Bronchus fibroblast of lung (primary cell): ENCODE results near the gene C12orf42. TPM values are rescaled to one million over a fixed set of nuclear protein-coding genes. Genes with fewer than 3 reads are reported as not detected.

Source experiments
- total RNA-seq: library from RNA; depleted of rRNA; stranded (reverse); fragments of >200 nt; gene quantifications from 2 replicates; pipeline ENCODE4 v1.2.3, GENCODE V29; 2015

C12orf42 gene
- not detected in 2 replicates for total RNA-seq

GRCh38 chr12:103495469-103496456 is at the start of gene C12orf42:
Gene C12orf42, minus strand, starts transcription at chr12:103495968. Its CDS starts 17,542 bp downstream, at chr12:103478426.

Other genes with a start within 250 kb of the C12orf42 start
- gene STAB2, start 91.3 kb upstream of the C12orf42 start, total RNA-seq = not detected in 2 replicates